HAP-1 (cell line): ENCODE data around the gene WBP2.

Source experiments
- DNase-seq, 2 experiments: peaks; one replicate each; pipeline ENCODE4 v3.0.0-alpha.2; 2016 to 2020; ENCODE audit warnings: low spot score in 2 of 2
- H3K27me3 ChIP-seq: fragments of 250-450 bp; sonication (Bioruptor Pico); 2 replicates; pipeline ENCODE4 v1.5.1; 2020; ENCODE audit warnings: low read depth, mild to moderate bottlenecking, moderate library complexity
- H3K36me3 ChIP-seq: fragments of 250-450 bp; sonication (Bioruptor Pico); replicated peaks from 2 replicates; pipeline ENCODE4 v1.5.1; 2020; ENCODE audit warnings: mild to moderate bottlenecking
- H3K4me1 ChIP-seq: fragments of 250-450 bp; sonication (Bioruptor Pico); 2 replicates; pipeline ENCODE4 v1.5.1; 2020; ENCODE audit warnings: mild to moderate bottlenecking
- H3K4me3 ChIP-seq: fragments of 250-450 bp; sonication (Bioruptor Pico); 2 replicates; pipeline ENCODE4 v1.5.1; 2020; ENCODE audit warnings: mild to moderate bottlenecking, moderate library complexity
- H3K9me3 ChIP-seq: fragments of 250-450 bp; sonication (Bioruptor Pico); 2 replicates; pipeline ENCODE4 v1.5.1; 2020; ENCODE audit warnings: mild to moderate bottlenecking, moderate library complexity
- in situ Hi-C: fragments of 300-500 bp; cut with MboI; formaldehyde crosslinking; loops from 3 replicates; pipeline ENCODE4 v1.14.3; 2020; ENCODE audit warnings: low sequenced_read_pairs, inconsistent platforms, mixed read lengths

Gene WBP2

GRCh38 chr17:75848523-75849278, 6.4 kb downstream of the WBP2 start:
- Histone ChIP-seq H3K36me3 (peaks cover 32% of the 10 kb centered on the region), H3K4me1 (peaks cover 6% of the 10 kb centered on the region), H3K9me3 (no peaks in the 10 kb centered on the region), H3K27me3 (no peaks in the 10 kb centered on the region), H3K4me3 (no peak overlapping the region)
- DNase-seq, result peak; percentile 34 to 90
- in situ Hi-C loops, result no loop called here

- Histone ChIP-seq H3K4me1 (peaks cover 6% of the 10 kb centered on the region), H3K9me3 (no peaks in the 10 kb centered on the region), H3K4me3 (no peak overlapping the region), H3K27me3 (no peaks in the 10 kb centered on the region), H3K36me3 (peaks cover 32% of the 10 kb centered on the region)
- in situ Hi-C loops, result no loop called here
- no peak for DNase-seq
Observed at GRCh38 chr17:75847614-75848522, 7.3 kb downstream of the WBP2 start.

- in situ Hi-C loops, result no loop called here
- Histone ChIP-seq H3K36me3 (peaks cover 32% of the 10 kb centered on the region), H3K9me3 (no peaks in the 10 kb centered on the region), H3K4me3 (no peak overlapping the region), H3K4me1 (peaks cover 6% of the 10 kb centered on the region), H3K27me3 (no peaks in the 10 kb centered on the region)
- DNase-seq, result no peak
Observed at GRCh38 chr17:75846692-75847613, 8.2 kb downstream of the WBP2 start.

- no peak for DNase-seq
- in situ Hi-C loops, result no loop called here
- Histone ChIP-seq H3K9me3 (no peaks in the 10 kb centered on the region), H3K4me1 (peaks cover 6% of the 10 kb centered on the region), H3K27me3 (no peaks in the 10 kb centered on the region), H3K4me3 (no peak overlapping the region), H3K36me3 (peaks cover 29% of the 10 kb centered on the region)
Observed at GRCh38 chr17:75845933-75846691, 9.0 kb downstream of the WBP2 start.

- H3K9me3 ChIP-seq, result no peaks in the 10 kb centered on the region
- no peaks in the 10 kb centered on the region for H3K27me3 ChIP-seq
- DNase-seq, result peak; percentile 71 to 86
- peaks cover 23% of the 10 kb centered on the region for H3K36me3 ChIP-seq
- H3K4me3 ChIP-seq, result no peak overlapping the region
- peaks cover 6% of the 10 kb centered on the region for H3K4me1 ChIP-seq
- in situ Hi-C loops, result no loop called here
Observed at GRCh38 chr17:75845058-75845711, 9.9 kb downstream of the WBP2 start.

- no peaks in the 10 kb centered on the region for H3K27me3 ChIP-seq
- H3K9me3 ChIP-seq, result no peaks in the 10 kb centered on the region
- H3K4me3 ChIP-seq, result no peak overlapping the region
- in situ Hi-C loops, result no loop called here
- DNase-seq, result no peak
- H3K4me1 ChIP-seq, result peaks cover 6% of the 10 kb centered on the region
- H3K36me3 ChIP-seq, result peaks cover 23% of the 10 kb centered on the region
Observed at GRCh38 chr17:75844530-75845057, 10.5 kb downstream of the WBP2 start.

GRCh38 chr17:75843577-75844529, 11.3 kb downstream of the WBP2 start, which contains the start of gene UNC13D:
Gene UNC13D (minus strand): TSS chr17:75844404. CDS start chr17:75844337, 67 bp downstream.
- Histone ChIP-seq H3K36me3 (peaks cover 18% of the 10 kb centered on the region), H3K4me1 (peaks cover 6% of the 10 kb centered on the region), H3K4me3 (no peak within 1 kb of the TSS), H3K9me3 (no peaks in the 10 kb centered on the region), H3K27me3 (no peaks in the 10 kb centered on the region)
- no peak for DNase-seq
- in situ Hi-C loops, result no loop called here

- H3K4me1 ChIP-seq, result peaks cover 6% of the 10 kb centered on the region
- peaks cover 13% of the 10 kb centered on the region for H3K36me3 ChIP-seq
- H3K27me3 ChIP-seq, result no peaks in the 10 kb centered on the region
- in situ Hi-C loops, result no loop called here
- no peaks in the 10 kb centered on the region for H3K9me3 ChIP-seq
- H3K4me3 ChIP-seq, result no peak overlapping the region
- DNase-seq, result no peak
Observed at GRCh38 chr17:75842963-75843576, 12.1 kb downstream of the WBP2 start.

GRCh38 chr17:75842411-75842810, 12.7 kb downstream of the WBP2 start:
- Histone ChIP-seq H3K4me1 (peaks cover 6% of the 10 kb centered on the region), H3K36me3 (peaks cover 7% of the 10 kb centered on the region), H3K9me3 (no peaks in the 10 kb centered on the region), H3K27me3 (no peaks in the 10 kb centered on the region), H3K4me3 (no peak overlapping the region)
- DNase-seq, result no peak
- in situ Hi-C loops, result no loop called here

- peaks cover 6% of the 10 kb centered on the region for H3K4me1 ChIP-seq
- H3K36me3 ChIP-seq, result no peaks in the 10 kb centered on the region
- DNase-seq, result no peak
- H3K27me3 ChIP-seq, result no peaks in the 10 kb centered on the region
- H3K4me3 ChIP-seq, result no peak overlapping the region
- in situ Hi-C loops, result no loop called here
- no peaks in the 10 kb centered on the region for H3K9me3 ChIP-seq
Observed at GRCh38 chr17:75840799-75841164, 14.4 kb downstream of the WBP2 start.
